ENCODE measurements around the gene PLD3.

DNA sequence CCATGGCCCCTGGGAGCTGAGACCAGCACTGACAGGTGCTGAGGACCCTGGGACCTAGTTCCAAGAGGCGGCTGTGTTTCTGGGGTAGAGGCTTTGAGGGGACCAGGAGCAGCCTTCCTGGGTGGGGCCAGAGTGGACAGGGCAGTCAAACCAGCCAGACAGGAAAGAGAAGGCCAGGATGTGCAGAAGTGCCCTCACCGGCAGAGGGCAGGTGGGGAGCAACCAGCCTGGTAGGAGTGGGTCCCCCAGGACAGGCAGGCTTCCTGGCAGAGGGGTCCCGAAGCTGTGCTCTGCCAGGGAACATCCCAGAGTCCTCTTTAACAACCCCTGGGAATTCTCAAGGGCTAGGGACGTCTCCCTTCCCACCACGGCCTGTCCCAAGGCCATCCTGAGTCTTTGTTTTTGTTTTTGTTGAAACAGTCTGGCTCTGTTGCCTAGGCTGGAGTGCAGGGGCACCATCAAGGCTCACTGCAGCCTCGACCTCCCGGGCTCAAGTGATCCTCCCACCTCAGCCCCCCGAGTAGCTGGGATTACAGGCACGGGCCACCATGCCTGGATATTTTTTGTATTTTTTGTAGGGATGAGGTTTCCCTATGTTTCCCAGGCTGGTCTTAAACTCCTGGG, 44.5 kb downstream of the PLD3 start:
- TF ChIP-seq CTCF (IDR thresholded peaks at IDR 0.05 in 8 of 11, conservative IDR thresholded peaks at IDR 0.05 in 3 of 11) (peak in 5 of 11 experiments; percentile 12 to 32 (median 23)), POLR2AphosphoS5 (IDR thresholded peaks at IDR 0.05) (peak in 1 of 3 donors; percentile 10), POLR2A (IDR thresholded peaks at IDR 0.05) (no peak)

All from spleen (tissue), 7 donors.